ENCODE results near the gene DDX42. TPM values are rescaled to one million over a fixed set of nuclear protein-coding genes. Genes with fewer than 3 reads are reported as not detected.
"Not testable (repeated sequence)": the region's sequence is repeated elsewhere in the genome, so short reads cannot be mapped to it uniquely, and the experiment has no call there.

The DDX42 gene
- total RNA-seq, 1 experiment from 2014 or later: 174 TPM

DNA sequence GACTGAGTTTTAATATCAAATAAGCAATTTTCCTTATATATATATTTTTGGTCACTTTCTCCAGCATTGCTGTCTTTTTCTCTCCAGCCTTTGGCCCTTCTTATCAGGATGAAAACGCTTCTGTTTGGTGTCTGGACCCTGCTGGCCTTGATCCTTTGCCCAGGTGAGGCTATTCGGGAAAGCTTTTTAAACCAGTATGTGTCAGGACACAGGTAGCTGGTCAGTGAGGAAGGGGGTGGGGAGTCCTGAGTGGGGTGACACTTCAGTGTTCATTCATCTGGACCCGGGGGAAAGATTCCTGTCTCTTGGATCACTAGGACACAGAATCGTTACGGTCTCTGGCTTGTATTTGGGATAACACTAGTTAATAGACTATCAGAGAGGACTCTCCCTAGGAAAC, 80.7 kb downstream of the DDX42 start:
- no peaks in the 10 kb centered on the region for H3K9me3 ChIP-seq (ENCODE audit: control insufficient read depth in 1 of 2, insufficient read depth in 1 of 2, low read depth in 1 of 2, low read length in 2 of 2)
- H3K27me3 ChIP-seq (ENCODE audit: insufficient read depth, low read length): no peaks in the 10 kb centered on the region
- H3K4me3 ChIP-seq (replicated peaks in 1 of 2; ENCODE audit: low read depth in 1 of 2, low read length in 2 of 2): no peak overlapping the region
- no peak overlapping the region for H3K9ac ChIP-seq (ENCODE audit: low read length)
- RAD21 ChIA-PET (ENCODE audit: low non-redundant PET in 1 of 2, low total read pairs in 2 of 2, uncharacterized antibody in 2 of 2, unreplicated experiment in 2 of 2): no interaction called here
- ATAC-seq (no peak), DNase-seq (ENCODE audit: low read depth, low spot score) (no peak)
- H3K4me1 ChIP-seq (ENCODE audit: control insufficient read depth in 1 of 2, insufficient read depth in 2 of 2, low read length in 2 of 2): peaks cover under 1 to 6% of the 10 kb centered on the region in 2 experiments; a peak in 3 of 4 replicates
- intact Hi-C loops (cut with micrococcal nuclease): no loop called here
- CTCF ChIA-PET: interaction anchor here (0.9 to 1.3 kb wide), 3 partner anchors 10 to 12 kb away, joined by 3 to 5 read pairs (median 4); no protein-coding TSS in a partner anchor
- no peaks in the 10 kb centered on the region for H3K9me2 ChIP-seq (ENCODE audit: insufficient read depth)
- no peak overlapping the region for H3K4me2 ChIP-seq (ENCODE audit: low read length)
- no peaks in the 10 kb centered on the region for H3K79me2 ChIP-seq (ENCODE audit: insufficient read depth, low read length)
- POLR2A ChIA-PET: no interaction called here
- TF ChIP-seq FOSL1 (IDR thresholded peaks at IDR 0.05; ENCODE audit: low read depth): no peak
- no peaks in the 10 kb centered on the region for H3K36me3 ChIP-seq (ENCODE audit: control insufficient read depth in 1 of 2, insufficient read depth in 2 of 2, low read length in 2 of 2)
- no peak overlapping the region for H2AFZ ChIP-seq (ENCODE audit: low read depth, low read length, poor library complexity, severe bottlenecking)
- BruUV-seq (replicated peaks): no TSS peak
- H4K20me1 ChIP-seq (ENCODE audit: insufficient read depth): no peaks in the 10 kb centered on the region
- no peak overlapping the region for H3K27ac ChIP-seq (ENCODE audit: low read depth, low read length)

DNA sequence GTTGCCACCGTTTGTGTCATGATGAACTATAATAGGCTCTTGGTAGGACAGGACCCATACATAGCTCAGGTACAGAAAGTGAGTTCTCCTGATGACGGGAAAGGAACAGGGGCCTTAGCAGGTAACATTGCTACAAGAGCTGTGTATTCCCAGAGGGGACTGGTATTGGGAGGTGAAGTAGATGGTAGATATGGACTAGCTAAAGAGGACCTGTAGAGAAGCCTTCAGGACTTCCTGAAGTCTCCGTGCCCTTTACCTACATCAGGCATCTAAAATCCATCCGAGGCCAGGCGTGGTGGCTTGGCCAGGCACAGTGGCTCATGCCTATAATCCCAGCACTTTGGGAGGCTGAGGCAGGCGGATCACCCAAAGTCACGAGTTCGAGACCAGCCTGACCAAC, 81.2 kb downstream of the DDX42 start:
- no TSS peak for BruUV-seq (replicated peaks)
- H3K27ac ChIP-seq (ENCODE audit: low read depth, low read length): no peak overlapping the region
- 0 out of 4 replicates have a peak, but pooled peaks cover 0 to 3% of the 10 kb centered on the region in 2 experiments for H3K4me1 ChIP-seq (ENCODE audit: control insufficient read depth in 1 of 2, insufficient read depth in 2 of 2, low read length in 2 of 2)
- TF ChIP-seq FOSL1 (IDR thresholded peaks at IDR 0.05; ENCODE audit: low read depth): no peak
- TF ChIP-seq RAD21 (IDR thresholded peaks at IDR 0.05; ENCODE audit: low read depth): no peak
- no peak for TF ChIP-seq ZFX (IDR thresholded peaks at IDR 0.05)
- no peak for TF ChIP-seq POLR2AphosphoS5 (IDR thresholded peaks at IDR 0.05; ENCODE audit: low read depth, low read length)
- TF ChIP-seq ELF1 (IDR thresholded peaks at IDR 0.05; ENCODE audit: borderline replicate concordance, low read depth): no peak
- H3K9me2 ChIP-seq (ENCODE audit: insufficient read depth): no peaks in the 10 kb centered on the region
- DNase-seq (ENCODE audit: low read depth, low spot score): no peak
- H3K79me2 ChIP-seq (ENCODE audit: insufficient read depth, low read length): no peaks in the 10 kb centered on the region
- no peak overlapping the region for H3K4me2 ChIP-seq (ENCODE audit: low read length)
- H2AFZ ChIP-seq (ENCODE audit: low read depth, low read length, poor library complexity, severe bottlenecking): no peak overlapping the region
- ChIA-PET RAD21 (ENCODE audit: low non-redundant PET in 1 of 2, low total read pairs in 2 of 2, uncharacterized antibody in 2 of 2, unreplicated experiment in 2 of 2) (no interaction called here), POLR2A (no interaction called here), CTCF (interaction anchor here (0.9 to 1.1 kb wide), 2 partner anchors 11 to 12 kb away, joined by 4 to 5 read pairs; no protein-coding TSS in a partner anchor)
- no peaks in the 10 kb centered on the region for H3K9me3 ChIP-seq (ENCODE audit: control insufficient read depth in 1 of 2, insufficient read depth in 1 of 2, low read depth in 1 of 2, low read length in 2 of 2)
- no peaks in the 10 kb centered on the region for H3K27me3 ChIP-seq (ENCODE audit: insufficient read depth, low read length)
- no peak for ATAC-seq
- no peaks in the 10 kb centered on the region for H3K36me3 ChIP-seq (ENCODE audit: control insufficient read depth in 1 of 2, insufficient read depth in 2 of 2, low read length in 2 of 2)
- no peak overlapping the region for H3K9ac ChIP-seq (ENCODE audit: low read length)
- H4K20me1 ChIP-seq (ENCODE audit: insufficient read depth): no peaks in the 10 kb centered on the region
- H3K4me3 ChIP-seq (replicated peaks in 1 of 2; ENCODE audit: low read depth in 1 of 2, low read length in 2 of 2): no peak overlapping the region
- intact Hi-C loops (cut with micrococcal nuclease): no loop called here

- H3K4me3 ChIP-seq (replicated peaks in 1 of 2; ENCODE audit: low read depth in 1 of 2, low read length in 2 of 2); BruUV-seq (replicated peaks); ATAC-seq; H3K4me2 ChIP-seq (ENCODE audit: low read length); H3K79me2 ChIP-seq (ENCODE audit: insufficient read depth, low read length); H3K9me2 ChIP-seq (ENCODE audit: insufficient read depth); POLR2A ChIA-PET; RAD21 ChIA-PET (ENCODE audit: low non-redundant PET in 1 of 2, low total read pairs in 2 of 2, uncharacterized antibody in 2 of 2, unreplicated experiment in 2 of 2); H3K9ac ChIP-seq (ENCODE audit: low read length); H4K20me1 ChIP-seq (ENCODE audit: insufficient read depth); H3K27me3 ChIP-seq (ENCODE audit: insufficient read depth, low read length); H3K27ac ChIP-seq (ENCODE audit: low read depth, low read length); intact Hi-C loops (cut with micrococcal nuclease); H3K9me3 ChIP-seq (ENCODE audit: control insufficient read depth in 1 of 2, insufficient read depth in 1 of 2, low read depth in 1 of 2, low read length in 2 of 2); H2AFZ ChIP-seq (ENCODE audit: low read depth, low read length, poor library complexity, severe bottlenecking); H3K4me1 ChIP-seq (ENCODE audit: control insufficient read depth in 1 of 2, insufficient read depth in 2 of 2, low read length in 2 of 2); H3K36me3 ChIP-seq (ENCODE audit: control insufficient read depth in 1 of 2, insufficient read depth in 2 of 2, low read length in 2 of 2); DNase-seq (ENCODE audit: low read depth, low spot score): not testable (repeated sequence)
- CTCF ChIA-PET: interaction anchor here (1.2 to 1.4 kb wide), 3 partner anchors 9 to 431 kb away, joined by 3 to 11 read pairs (median 3); no protein-coding TSS in a partner anchor
Observed at GRCh38 chr17:63856425-63856824, 82.5 kb downstream of the DDX42 start.
